HL-60 (cell line): ENCODE results near the gene BRIP1.

Experiments used
- DNase-seq, 2 experiments: peaks; one replicate each; pipeline ENCODE4 v3.0.0-alpha.2; 2010 to 2020; ENCODE audit warnings: low read depth in 1 of 2, low spot score in 1 of 2
- H3K27ac ChIP-seq: fragments of 250-450 bp; sonication (Bioruptor Pico); replicated peaks from 2 replicates; pipeline ENCODE4 v1.5.1; 2020; ENCODE audit warnings: mild to moderate bottlenecking, moderate library complexity
- H3K27me3 ChIP-seq: fragments of 250-450 bp; sonication (Bioruptor Pico); 2 replicates; pipeline ENCODE4 v1.5.1; 2021; ENCODE audit warnings: mild to moderate bottlenecking, moderate library complexity; ENCODE audit not compliant: insufficient read depth, poor library complexity, severe bottlenecking
- H3K4me3 ChIP-seq: replicated peaks from 2 replicates; pipeline ENCODE4 v1.5.1; 2011; ENCODE audit warnings: mild to moderate bottlenecking, control low read depth, low read length; ENCODE audit not compliant: insufficient read depth
- CTCF ChIP-seq: IDR thresholded peaks from one replicate; pipeline ENCODE4 v1.5.1; 2011; ENCODE audit warnings: low read length, control low read depth, inconsistent platforms; ENCODE audit not compliant: insufficient read depth
- GABPA ChIP-seq: IDR thresholded peaks from 2 replicates; pipeline ENCODE4 v1.6.1; 2012; ENCODE audit warnings: low read depth
- POLR2AphosphoS5 ChIP-seq: IDR thresholded peaks from 2 replicates; pipeline ENCODE4 v1.6.1; 2012; ENCODE audit warnings: low read depth
- REST ChIP-seq: IDR thresholded peaks from 2 replicates; pipeline ENCODE4 v1.6.1; 2012; ENCODE audit warnings: low read depth; ENCODE audit not compliant: insufficient replicate concordance
- SPI1 ChIP-seq: IDR thresholded peaks from 2 replicates; pipeline ENCODE4 v1.6.1; 2012; ENCODE audit warnings: low read depth, mild to moderate bottlenecking, borderline replicate concordance

Gene BRIP1

GRCh38 chr17:61687769-61688168, 175.6 kb downstream of the BRIP1 start:
- DNase-seq = no peak
- TF ChIP-seq CTCF (no peak), GABPA (no peak), SPI1 (no peak), POLR2AphosphoS5 (no peak), REST (no peak)
- no peaks in the 10 kb centered on the region for H3K27me3 ChIP-seq

GRCh38 chr17:61686113-61686512, 177.2 kb downstream of the BRIP1 start:
- Histone ChIP-seq H3K4me3 (no peak overlapping the region), H3K27me3 (no peaks in the 10 kb centered on the region), H3K27ac (no peak overlapping the region)
- DNase-seq = no peak
- TF ChIP-seq SPI1 (no peak), POLR2AphosphoS5 (no peak), CTCF (no peak), GABPA (no peak), REST (no peak)

More at GRCh38 chr17:61687769-61688168, 175.6 kb downstream of the BRIP1 start:
- H3K27ac ChIP-seq = no peak overlapping the region
- H3K4me3 ChIP-seq = no peak overlapping the region

GRCh38 chr17:61684818-61685217, 178.5 kb downstream of the BRIP1 start:
- TF ChIP-seq REST = no peak
- no peaks in the 10 kb centered on the region for H3K27me3 ChIP-seq
- H3K27ac ChIP-seq = no peak overlapping the region
- no peak for DNase-seq
- no peak overlapping the region for H3K4me3 ChIP-seq

GRCh38 chr17:61684172-61684571, 179.2 kb downstream of the BRIP1 start:
- H3K4me3 ChIP-seq = no peak overlapping the region
- no peak overlapping the region for H3K27ac ChIP-seq
- H3K27me3 ChIP-seq = no peaks in the 10 kb centered on the region
- no peak for DNase-seq
- no peak for TF ChIP-seq SPI1
- TF ChIP-seq GABPA = no peak
- no peak for TF ChIP-seq POLR2AphosphoS5
- no peak for TF ChIP-seq CTCF
- TF ChIP-seq REST = no peak
